ENCODE results near the gene LUZP1. TPM values are rescaled to one million over a fixed set of nuclear protein-coding genes. Genes with fewer than 3 reads are reported as not detected.

The LUZP1 gene
- total RNA-seq, 1 donor from 2014 or later: 82.2 TPM

DNA sequence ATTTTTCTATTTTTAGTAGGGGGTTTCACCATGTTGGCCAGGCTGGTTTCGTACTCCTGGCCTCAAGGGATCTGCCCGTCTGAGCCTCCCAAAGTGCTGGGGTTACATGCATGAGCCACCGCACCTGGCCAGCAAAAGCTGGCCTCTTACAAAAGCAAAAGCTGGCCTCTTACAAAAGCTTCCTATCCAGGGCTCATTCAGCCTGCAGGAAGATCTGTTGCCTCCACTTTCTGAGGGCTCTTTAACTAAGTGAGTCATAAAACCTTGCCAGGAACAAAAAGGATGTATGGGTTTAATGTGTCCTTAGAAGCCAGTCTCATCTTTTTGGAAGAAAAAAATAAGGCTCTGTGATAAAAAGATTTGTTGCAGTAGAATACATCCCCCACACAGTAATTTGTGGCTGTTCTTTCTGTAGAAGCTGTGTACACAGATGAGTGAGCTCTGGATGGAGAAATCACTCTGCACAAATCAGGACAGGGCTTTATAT is 33.6 kb upstream of the LUZP1 start:
- Histone ChIP-seq H3K27me3 (ENCODE audit: insufficient read depth, low read length) (no peaks in the 10 kb centered on the region), H3K79me2 (ENCODE audit: insufficient read depth, low read length) (no peaks in the 10 kb centered on the region), H3K9ac (ENCODE audit: low read length) (no peak overlapping the region), H3K4me1 (ENCODE audit: insufficient read depth, low read length) (peaks cover 14% of the 10 kb centered on the region), H3K4me2 (ENCODE audit: low read length) (peak overlapping the region; percentile 2), H3K36me3 (ENCODE audit: insufficient read depth, low read length) (no peaks in the 10 kb centered on the region), H3K4me3 (ENCODE audit: insufficient read depth, low read depth, low read length) (no peak overlapping the region), H3K9me3 (ENCODE audit: insufficient read depth, low read depth, low read length) (no peaks in the 10 kb centered on the region), H3K27ac (ENCODE audit: low read depth, low read length) (no peak overlapping the region), H2AFZ (ENCODE audit: low read depth, low read length) (no peak overlapping the region), H4K20me1 (ENCODE audit: insufficient read depth, low read length) (no peaks in the 10 kb centered on the region)
- Mint-ChIP-seq H3K9me3 (ENCODE audit: unreplicated experiment) (peaks cover 6% of the 10 kb centered on the region), H3K4me3 (ENCODE audit: unreplicated experiment) (no peak overlapping the region), H3K27me3 (ENCODE audit: low read depth, unreplicated experiment) (no peaks in the 10 kb centered on the region), H3K27ac (ENCODE audit: unreplicated experiment) (no peak overlapping the region), H3K36me3 (ENCODE audit: low read depth, unreplicated experiment) (no peaks in the 10 kb centered on the region), H3K4me1 (ENCODE audit: low read depth, unreplicated experiment) (peaks cover 8% of the 10 kb centered on the region)
- DNase-seq (ENCODE audit: low read depth) (peak; percentile 59), FAIRE-seq (no peak)
- TF ChIP-seq, protein P1, sequence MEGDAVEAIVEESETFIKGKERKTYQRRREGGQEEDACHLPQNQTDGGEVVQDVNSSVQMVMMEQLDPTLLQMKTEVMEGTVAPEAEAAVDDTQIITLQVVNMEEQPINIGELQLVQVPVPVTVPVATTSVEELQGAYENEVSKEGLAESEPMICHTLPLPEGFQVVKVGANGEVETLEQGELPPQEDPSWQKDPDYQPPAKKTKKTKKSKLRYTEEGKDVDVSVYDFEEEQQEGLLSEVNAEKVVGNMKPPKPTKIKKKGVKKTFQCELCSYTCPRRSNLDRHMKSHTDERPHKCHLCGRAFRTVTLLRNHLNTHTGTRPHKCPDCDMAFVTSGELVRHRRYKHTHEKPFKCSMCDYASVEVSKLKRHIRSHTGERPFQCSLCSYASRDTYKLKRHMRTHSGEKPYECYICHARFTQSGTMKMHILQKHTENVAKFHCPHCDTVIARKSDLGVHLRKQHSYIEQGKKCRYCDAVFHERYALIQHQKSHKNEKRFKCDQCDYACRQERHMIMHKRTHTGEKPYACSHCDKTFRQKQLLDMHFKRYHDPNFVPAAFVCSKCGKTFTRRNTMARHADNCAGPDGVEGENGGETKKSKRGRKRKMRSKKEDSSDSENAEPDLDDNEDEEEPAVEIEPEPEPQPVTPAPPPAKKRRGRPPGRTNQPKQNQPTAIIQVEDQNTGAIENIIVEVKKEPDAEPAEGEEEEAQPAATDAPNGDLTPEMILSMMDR (IDR thresholded peaks at IDR 0.05; ENCODE audit: insufficient read depth, low read depth, low read length): no peak
- no peak for TF ChIP-seq EZH2 (IDR thresholded peaks at IDR 0.05; ENCODE audit: insufficient read depth, low read length)

DNA sequence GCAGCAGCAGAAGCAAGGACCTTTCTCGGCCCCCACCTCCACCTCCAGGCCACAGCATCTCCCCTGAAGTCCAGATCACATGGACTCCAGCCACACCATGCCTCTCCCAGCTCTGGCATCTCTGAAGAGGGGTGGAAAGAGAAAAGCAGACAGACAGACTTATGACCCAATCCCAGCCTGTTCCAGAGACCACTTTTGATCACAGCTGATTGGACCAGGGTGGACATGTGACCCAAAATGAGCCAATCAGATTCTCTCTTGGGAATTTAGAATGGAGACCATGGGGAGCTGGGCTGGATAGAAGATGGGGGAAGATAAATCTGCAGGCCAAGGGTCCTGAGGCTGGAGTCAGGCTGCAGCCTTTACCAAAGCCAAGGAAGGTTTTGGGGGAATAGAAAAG is 32.2 kb upstream of the LUZP1 start:
- TF ChIP-seq, protein P1 (IDR thresholded peaks at IDR 0.05; ENCODE audit: insufficient read depth, low read depth, low read length): no peak
- Histone ChIP-seq H3K27ac (ENCODE audit: low read depth, low read length) (no peak overlapping the region), H3K4me2 (ENCODE audit: low read length) (no peak overlapping the region), H3K79me2 (ENCODE audit: insufficient read depth, low read length) (no peaks in the 10 kb centered on the region), H3K9me3 (ENCODE audit: insufficient read depth, low read depth, low read length) (no peaks in the 10 kb centered on the region), H3K36me3 (ENCODE audit: insufficient read depth, low read length) (no peaks in the 10 kb centered on the region), H2AFZ (ENCODE audit: low read depth, low read length) (no peak overlapping the region), H3K4me3 (ENCODE audit: insufficient read depth, low read depth, low read length) (no peak overlapping the region), H3K27me3 (ENCODE audit: insufficient read depth, low read length) (no peaks in the 10 kb centered on the region), H3K9ac (ENCODE audit: low read length) (no peak overlapping the region), H4K20me1 (ENCODE audit: insufficient read depth, low read length) (no peaks in the 10 kb centered on the region), H3K4me1 (ENCODE audit: insufficient read depth, low read length) (peaks cover 27% of the 10 kb centered on the region)
- Mint-ChIP-seq H3K27ac (ENCODE audit: unreplicated experiment) (peak overlapping the region; percentile 18), H3K4me3 (ENCODE audit: unreplicated experiment) (no peak overlapping the region), H3K36me3 (ENCODE audit: low read depth, unreplicated experiment) (no peaks in the 10 kb centered on the region), H3K4me1 (ENCODE audit: low read depth, unreplicated experiment) (peaks cover 17% of the 10 kb centered on the region), H3K9me3 (ENCODE audit: unreplicated experiment) (peaks cover 4% of the 10 kb centered on the region), H3K27me3 (ENCODE audit: low read depth, unreplicated experiment) (no peaks in the 10 kb centered on the region)
- FAIRE-seq: no peak
- no peak for DNase-seq (ENCODE audit: low read depth)

DNA sequence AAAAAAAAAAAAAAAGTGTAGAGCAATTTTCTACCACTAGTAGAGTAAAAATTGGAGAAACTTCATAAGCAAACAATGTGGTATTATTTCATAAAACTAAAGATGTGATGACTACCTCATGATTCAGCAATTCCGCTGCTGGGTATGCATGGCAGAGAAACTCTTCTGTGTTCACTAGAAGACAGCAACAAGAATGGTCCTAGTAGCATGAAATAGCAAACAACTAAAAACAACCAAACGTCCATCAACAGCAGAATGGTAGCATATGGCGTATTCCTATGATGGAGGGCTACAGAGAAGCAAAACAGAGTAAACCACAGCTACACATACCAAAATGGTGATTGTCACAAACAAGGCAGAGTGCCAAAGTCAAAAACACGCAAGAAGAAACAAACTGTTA is 29.7 kb upstream of the LUZP1 start:
- H3K9me3 ChIP-seq (ENCODE audit: insufficient read depth, low read depth, low read length): no peaks in the 10 kb centered on the region
- Mint-ChIP-seq H3K4me3 (ENCODE audit: unreplicated experiment) (no peak overlapping the region), H3K4me1 (ENCODE audit: low read depth, unreplicated experiment) (peaks cover 35% of the 10 kb centered on the region), H3K36me3 (ENCODE audit: low read depth, unreplicated experiment) (no peaks in the 10 kb centered on the region), H3K27me3 (ENCODE audit: low read depth, unreplicated experiment) (no peaks in the 10 kb centered on the region), H3K27ac (ENCODE audit: unreplicated experiment) (peak overlapping the region; percentile 42), H3K9me3 (ENCODE audit: unreplicated experiment) (peaks cover 2% of the 10 kb centered on the region)
- no peak overlapping the region for H2AFZ ChIP-seq (ENCODE audit: low read depth, low read length)
- H3K4me2 ChIP-seq (ENCODE audit: low read length): peak overlapping the region; percentile 32
- TF ChIP-seq EZH2 (IDR thresholded peaks at IDR 0.05; ENCODE audit: insufficient read depth, low read length): no peak
- TF ChIP-seq, protein P1 (IDR thresholded peaks at IDR 0.05; ENCODE audit: insufficient read depth, low read depth, low read length): peak; percentile 21
- peak overlapping the region; percentile 100 for H3K27ac ChIP-seq (ENCODE audit: low read depth, low read length)
- no peaks in the 10 kb centered on the region for H3K79me2 ChIP-seq (ENCODE audit: insufficient read depth, low read length)
- H3K9ac ChIP-seq (ENCODE audit: low read length): peak overlapping the region; percentile 49
- no peak overlapping the region for H3K4me3 ChIP-seq (ENCODE audit: insufficient read depth, low read depth, low read length)
- FAIRE-seq (peak; percentile 98), DNase-seq (ENCODE audit: low read depth) (peak; percentile 95)
- H4K20me1 ChIP-seq (ENCODE audit: insufficient read depth, low read length): no peaks in the 10 kb centered on the region
- no peaks in the 10 kb centered on the region for H3K36me3 ChIP-seq (ENCODE audit: insufficient read depth, low read length)
- no peaks in the 10 kb centered on the region for H3K27me3 ChIP-seq (ENCODE audit: insufficient read depth, low read length)
- H3K4me1 ChIP-seq (ENCODE audit: insufficient read depth, low read length): peaks cover 50% of the 10 kb centered on the region
